Measurements from ENCODE around the gene CHST5.

Gene CHST5

DNA sequence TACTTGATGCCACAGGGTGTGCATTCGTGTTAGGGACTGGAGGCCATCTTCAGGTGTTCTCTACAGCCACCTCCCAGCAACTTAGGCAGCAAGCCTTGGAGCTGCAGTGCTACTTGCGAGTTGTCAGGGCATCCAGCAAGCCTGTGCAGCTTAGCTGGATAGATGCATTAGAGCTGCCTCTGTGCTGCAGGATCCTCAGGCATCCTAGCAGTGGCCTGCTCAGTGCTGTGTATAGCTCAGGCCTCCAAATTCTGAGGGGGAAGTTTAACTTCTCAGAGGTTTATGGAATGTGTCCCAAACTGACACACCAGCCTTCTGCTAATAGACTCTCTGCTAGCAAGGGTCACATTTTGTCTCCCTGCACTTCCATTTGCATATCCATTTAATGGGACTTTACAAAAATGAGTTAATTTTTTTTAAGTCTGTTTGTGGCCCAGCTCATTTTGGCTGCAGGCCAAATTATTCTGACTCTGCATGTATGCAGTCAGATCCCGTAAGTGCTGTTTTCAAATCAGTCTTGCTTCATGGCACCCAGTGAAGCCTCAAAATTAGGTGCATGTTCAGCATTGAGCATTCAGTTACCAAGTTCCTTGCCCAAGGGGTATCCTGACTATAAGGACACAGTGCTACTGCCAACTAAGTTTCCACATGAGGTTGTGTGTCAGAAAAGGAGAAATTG, 37.1 kb upstream of the CHST5 start:
- Histone ChIP-seq H2BK5ac (ENCODE audit: low read depth, low read length, poor library complexity, severe bottlenecking) (no peak overlapping the region), H3K23ac (ENCODE audit: low read length in 2 of 2) (no peak overlapping the region), H4K91ac (ENCODE audit: low read length) (peak overlapping the region; percentile 36), H3K27ac (ENCODE audit: low read length, poor library complexity, severe bottlenecking) (no peak overlapping the region), H2BK15ac (ENCODE audit: low read depth, poor library complexity, severe bottlenecking) (no peak overlapping the region), H3K36me3 (ENCODE audit: control insufficient read depth in 1 of 2, insufficient read depth in 2 of 2, low read depth in 1 of 2, low read length in 2 of 2) (peaks cover 62 to 96% of the 10 kb centered on the region in 2 experiments), H3K79me1 (replicated peaks; ENCODE audit: low read length, poor library complexity, severe bottlenecking) (peaks cover 62% of the 10 kb centered on the region), H3K4ac (ENCODE audit: low read depth in 1 of 2, low read length in 2 of 2) (no peak overlapping the region), H2BK12ac (ENCODE audit: low read length in 2 of 2) (no peak overlapping the region), H3K4me3 (ENCODE audit: insufficient read depth in 1 of 2, low read depth in 1 of 2, low read length in 2 of 2) (no peak overlapping the region), H3K4me1 (ENCODE audit: control insufficient read depth, insufficient read depth, low read depth, low read length) (no peaks in the 10 kb centered on the region), H2AK5ac (ENCODE audit: low read length, severe bottlenecking) (no peak overlapping the region), H3K4me2 (ENCODE audit: low read length, poor library complexity, severe bottlenecking) (no peak overlapping the region), H2BK120ac (ENCODE audit: low read depth, low read length) (no peak overlapping the region), H3K27me3 (ENCODE audit: control insufficient read depth in 1 of 2, insufficient read depth in 1 of 2, low read length in 2 of 2) (no peaks in the 10 kb centered on the region), H2AFZ (ENCODE audit: low read depth, low read length) (no peak overlapping the region), H3K9ac (ENCODE audit: low read length) (no peak overlapping the region), H3K9me3 (ENCODE audit: control insufficient read depth, low read length) (no peaks in the 10 kb centered on the region), H3K18ac (ENCODE audit: low read depth in 1 of 2, low read length in 2 of 2) (no peak overlapping the region), H3K14ac (ENCODE audit: low read length in 2 of 2) (no peak overlapping the region), H4K8ac (ENCODE audit: low read length) (no peak overlapping the region)
- DNase-seq = no peak
- 97% methylated on average over 3 of the region's 3 CpGs for WGBS

- no peak overlapping the region for H3K4me3 ChIP-seq (ENCODE audit: insufficient read depth in 1 of 2, low read depth in 1 of 2, low read length in 2 of 2)
- no peak overlapping the region for H3K23ac ChIP-seq (ENCODE audit: low read length in 2 of 2)
- H3K9me3 ChIP-seq (ENCODE audit: control insufficient read depth, low read length) = no peaks in the 10 kb centered on the region
- H4K8ac ChIP-seq (ENCODE audit: low read length) = no peak overlapping the region
- no peak overlapping the region for H2AFZ ChIP-seq (ENCODE audit: low read depth, low read length)
- DNase-seq = no peak
- H3K14ac ChIP-seq (ENCODE audit: low read length in 2 of 2) = no peak overlapping the region
- H3K36me3 ChIP-seq (ENCODE audit: control insufficient read depth in 1 of 2, insufficient read depth in 2 of 2, low read depth in 1 of 2, low read length in 2 of 2) = peaks cover 52 to 79% of the 10 kb centered on the region in 2 experiments
- H3K4ac ChIP-seq (ENCODE audit: low read depth in 1 of 2, low read length in 2 of 2) = no peak overlapping the region
- no peak overlapping the region for H2BK12ac ChIP-seq (ENCODE audit: low read length in 2 of 2)
- WGBS = 94% methylated on average over 3 of the region's 5 CpGs
- H2BK120ac ChIP-seq (ENCODE audit: low read depth, low read length) = no peak overlapping the region
- H3K4me1 ChIP-seq (ENCODE audit: control insufficient read depth, insufficient read depth, low read depth, low read length) = peaks cover 6% of the 10 kb centered on the region
- no peak overlapping the region for H3K27ac ChIP-seq (ENCODE audit: low read length, poor library complexity, severe bottlenecking)
- no peak overlapping the region for H2BK15ac ChIP-seq (ENCODE audit: low read depth, poor library complexity, severe bottlenecking)
- no peak overlapping the region for H3K9ac ChIP-seq (ENCODE audit: low read length)
- no peak overlapping the region for H2BK5ac ChIP-seq (ENCODE audit: low read depth, low read length, poor library complexity, severe bottlenecking)
- H3K27me3 ChIP-seq (ENCODE audit: control insufficient read depth in 1 of 2, insufficient read depth in 1 of 2, low read length in 2 of 2) = no peaks in the 10 kb centered on the region
- H2AK5ac ChIP-seq (ENCODE audit: low read length, severe bottlenecking) = no peak overlapping the region
- no peak overlapping the region for H3K18ac ChIP-seq (ENCODE audit: low read depth in 1 of 2, low read length in 2 of 2)
- no peak overlapping the region for H4K91ac ChIP-seq (ENCODE audit: low read length)
- no peak overlapping the region for H3K4me2 ChIP-seq (ENCODE audit: low read length, poor library complexity, severe bottlenecking)
- peaks cover 63% of the 10 kb centered on the region for H3K79me1 ChIP-seq (replicated peaks; ENCODE audit: low read length, poor library complexity, severe bottlenecking)
These were observed 34.6 kb upstream of the CHST5 start for GRCh38 chr16:75570396-75571065.

- H4K91ac ChIP-seq (ENCODE audit: low read length) = no peak overlapping the region
- no peak overlapping the region for H3K18ac ChIP-seq (ENCODE audit: low read depth in 1 of 2, low read length in 2 of 2)
- no peak overlapping the region for H2BK12ac ChIP-seq (ENCODE audit: low read length in 2 of 2)
- H3K9ac ChIP-seq (ENCODE audit: low read length) = peak overlapping the region; percentile 91
- H3K4me2 ChIP-seq (ENCODE audit: low read length, poor library complexity, severe bottlenecking) = no peak overlapping the region
- WGBS = 96% methylated on average over 4 of the region's 4 CpGs
- no peak overlapping the region for H2BK5ac ChIP-seq (ENCODE audit: low read depth, low read length, poor library complexity, severe bottlenecking)
- no peak overlapping the region for H2BK120ac ChIP-seq (ENCODE audit: low read depth, low read length)
- no peak overlapping the region for H3K14ac ChIP-seq (ENCODE audit: low read length in 2 of 2)
- H3K4ac ChIP-seq (ENCODE audit: low read depth in 1 of 2, low read length in 2 of 2) = no peak overlapping the region
- H4K8ac ChIP-seq (ENCODE audit: low read length) = no peak overlapping the region
- H3K27ac ChIP-seq (ENCODE audit: low read length, poor library complexity, severe bottlenecking) = no peak overlapping the region
- no peak for DNase-seq
- H2BK15ac ChIP-seq (ENCODE audit: low read depth, poor library complexity, severe bottlenecking) = no peak overlapping the region
- no peak overlapping the region for H2AFZ ChIP-seq (ENCODE audit: low read depth, low read length)
- H3K4me3 ChIP-seq (ENCODE audit: insufficient read depth in 1 of 2, low read depth in 1 of 2, low read length in 2 of 2) = no peak overlapping the region
- H2AK5ac ChIP-seq (ENCODE audit: low read length, severe bottlenecking) = no peak overlapping the region
- H3K9me3 ChIP-seq (ENCODE audit: control insufficient read depth, low read length) = no peaks in the 10 kb centered on the region
- peaks cover 6% of the 10 kb centered on the region for H3K4me1 ChIP-seq (ENCODE audit: control insufficient read depth, insufficient read depth, low read depth, low read length)
- H3K27me3 ChIP-seq (ENCODE audit: control insufficient read depth in 1 of 2, insufficient read depth in 1 of 2, low read length in 2 of 2) = peaks cover 0 to 6% of the 10 kb centered on the region in 2 experiments
- peaks cover 34 to 55% of the 10 kb centered on the region in 2 experiments for H3K36me3 ChIP-seq (ENCODE audit: control insufficient read depth in 1 of 2, insufficient read depth in 2 of 2, low read depth in 1 of 2, low read length in 2 of 2)
- H3K79me1 ChIP-seq (replicated peaks; ENCODE audit: low read length, poor library complexity, severe bottlenecking) = peaks cover 47% of the 10 kb centered on the region
- H3K23ac ChIP-seq (ENCODE audit: low read length in 2 of 2) = no peak overlapping the region
These were observed 32.0 kb upstream of the CHST5 start for GRCh38 chr16:75567911-75568310.

DNA sequence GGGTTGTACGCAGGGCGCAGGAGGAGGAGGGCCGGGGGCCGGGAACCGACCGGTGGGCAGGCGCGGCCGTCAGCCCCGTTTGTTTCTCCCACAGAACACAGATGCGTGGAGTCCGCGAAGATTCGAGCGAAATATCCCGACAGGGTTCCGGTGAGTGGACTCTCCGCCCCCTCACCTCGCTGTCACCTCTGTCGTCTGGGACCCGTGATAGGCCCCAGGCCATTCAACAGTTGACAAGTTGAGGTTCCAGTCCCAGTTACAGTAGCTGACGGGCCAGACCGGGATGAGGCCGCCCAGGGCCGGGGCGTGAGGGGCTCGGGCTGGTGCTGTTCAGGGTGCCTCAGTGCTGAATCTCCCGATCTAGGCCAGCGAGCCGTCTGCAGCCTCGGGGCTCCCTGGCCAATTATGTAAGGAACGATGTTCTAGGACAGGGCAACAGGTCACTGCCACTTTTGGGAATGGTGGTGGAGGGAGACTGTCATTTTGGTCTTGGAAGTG, 30.9 kb upstream of the CHST5 start:
- Histone ChIP-seq H2BK15ac (ENCODE audit: low read depth, poor library complexity, severe bottlenecking) (no peak overlapping the region), H3K14ac (ENCODE audit: low read length in 2 of 2) (peak overlapping the region in 1 of 2 experiments; percentile 82), H3K27ac (ENCODE audit: low read length, poor library complexity, severe bottlenecking) (no peak overlapping the region), H2BK5ac (ENCODE audit: low read depth, low read length, poor library complexity, severe bottlenecking) (no peak overlapping the region), H2AFZ (ENCODE audit: low read depth, low read length) (peak overlapping the region; percentile 83), H3K4me3 (ENCODE audit: insufficient read depth in 1 of 2, low read depth in 1 of 2, low read length in 2 of 2) (peak overlapping the region; percentile 89 to 99), H2BK120ac (ENCODE audit: low read depth, low read length) (peak overlapping the region; percentile 67), H3K9me3 (ENCODE audit: control insufficient read depth, low read length) (no peaks in the 10 kb centered on the region), H2AK5ac (ENCODE audit: low read length, severe bottlenecking) (no peak overlapping the region), H4K91ac (ENCODE audit: low read length) (peak overlapping the region; percentile 87), H2BK12ac (ENCODE audit: low read length in 2 of 2) (peak overlapping the region in 1 of 2 experiments; percentile 43), H3K36me3 (ENCODE audit: control insufficient read depth in 1 of 2, insufficient read depth in 2 of 2, low read depth in 1 of 2, low read length in 2 of 2) (peaks cover 24 to 44% of the 10 kb centered on the region in 2 experiments), H3K79me1 (replicated peaks; ENCODE audit: low read length, poor library complexity, severe bottlenecking) (peaks cover 37% of the 10 kb centered on the region), H3K23ac (ENCODE audit: low read length in 2 of 2) (peak overlapping the region in 1 of 2 experiments; percentile 5), H3K9ac (ENCODE audit: low read length) (peak overlapping the region; percentile 91), H4K8ac (ENCODE audit: low read length) (no peak overlapping the region), H3K4me1 (ENCODE audit: control insufficient read depth, insufficient read depth, low read depth, low read length) (peaks cover 6% of the 10 kb centered on the region), H3K4ac (ENCODE audit: low read depth in 1 of 2, low read length in 2 of 2) (peak overlapping the region; percentile 40 to 89), H3K18ac (ENCODE audit: low read depth in 1 of 2, low read length in 2 of 2) (peak overlapping the region; percentile 97 to 98), H3K4me2 (ENCODE audit: low read length, poor library complexity, severe bottlenecking) (peak overlapping the region; percentile 95), H3K27me3 (ENCODE audit: control insufficient read depth in 1 of 2, insufficient read depth in 1 of 2, low read length in 2 of 2) (peaks cover 0 to 11% of the 10 kb centered on the region in 2 experiments)
- 9% methylated on average over 29 of the region's 32 CpGs for WGBS
- peak; percentile 20 for DNase-seq

All from mesenchymal stem cell (in vitro differentiated cells and primary cell).